ENCODE measurements around the gene SLC35A3. TPM values are rescaled to one million over a fixed set of nuclear protein-coding genes. Genes with fewer than 3 reads are reported as not detected.

The SLC35A3 gene
- total RNA-seq, 1 experiment from 2014 or later, result 21.6 TPM

GRCh38 chr1:99968214-99968613, 1.6 kb upstream of the SLC35A3 start:
- Histone ChIP-seq H3K27me3 (ENCODE audit: insufficient read depth, low read length) (no peaks in the 10 kb centered on the region), H3K9ac (ENCODE audit: low read length) (no peak overlapping the region), H2AFZ (ENCODE audit: low read depth, low read length, poor library complexity, severe bottlenecking) (no peak overlapping the region), H3K36me3 (ENCODE audit: control insufficient read depth in 1 of 2, insufficient read depth in 2 of 2, low read length in 2 of 2) (no peaks in the 10 kb centered on the region), H3K9me3 (ENCODE audit: control insufficient read depth in 1 of 2, insufficient read depth in 1 of 2, low read depth in 1 of 2, low read length in 2 of 2) (no peaks in the 10 kb centered on the region), H4K20me1 (ENCODE audit: insufficient read depth) (no peaks in the 10 kb centered on the region), H3K9me2 (ENCODE audit: insufficient read depth) (no peaks in the 10 kb centered on the region), H3K4me2 (ENCODE audit: low read length) (no peak overlapping the region), H3K27ac (ENCODE audit: low read depth, low read length) (no peak overlapping the region), H3K4me3 (replicated peaks in 1 of 2; ENCODE audit: low read depth in 1 of 2, low read length in 2 of 2) (no peak overlapping the region), H3K79me2 (ENCODE audit: insufficient read depth, low read length) (peaks cover 27% of the 10 kb centered on the region), H3K4me1 (ENCODE audit: control insufficient read depth in 1 of 2, insufficient read depth in 2 of 2, low read length in 2 of 2) (peaks cover 10 to 30% of the 10 kb centered on the region in 2 experiments)
- ChIA-PET CTCF (no interaction called here), RAD21 (ENCODE audit: low non-redundant PET in 1 of 2, low total read pairs in 2 of 2, uncharacterized antibody in 2 of 2, unreplicated experiment in 2 of 2) (no interaction called here), POLR2A (no interaction called here)
- BruUV-seq (replicated peaks), result no TSS peak
- TF ChIP-seq EGR1 (IDR thresholded peaks at IDR 0.05; ENCODE audit: low read depth), result no peak
- TF ChIP-seq SRF (IDR thresholded peaks at IDR 0.05; ENCODE audit: low read depth), result no peak
- DNase-seq (ENCODE audit: low read depth, low spot score), result no peak
- ATAC-seq, result no peak
- intact Hi-C loops (cut with micrococcal nuclease), result loop anchor here (5.0 kb wide), 1 partner anchor 116 kb away; the partner anchor contains the start of gene AGL

- RAD21 ChIA-PET (ENCODE audit: low non-redundant PET in 1 of 2, low total read pairs in 2 of 2, uncharacterized antibody in 2 of 2, unreplicated experiment in 2 of 2), result no interaction called here
- H3K27ac ChIP-seq (ENCODE audit: low read depth, low read length), result peak overlapping the region; percentile 74
- peak overlapping the region; percentile 65 for H3K9ac ChIP-seq (ENCODE audit: low read length)
- peak overlapping the region; percentile 59 to 65 for H3K4me3 ChIP-seq (replicated peaks in 1 of 2; ENCODE audit: low read depth in 1 of 2, low read length in 2 of 2)
- H3K4me2 ChIP-seq (ENCODE audit: low read length), result peak overlapping the region; percentile 83
- H2AFZ ChIP-seq (ENCODE audit: low read depth, low read length, poor library complexity, severe bottlenecking), result peak overlapping the region; percentile 81
- no peaks in the 10 kb centered on the region for H4K20me1 ChIP-seq (ENCODE audit: insufficient read depth)
- ATAC-seq, result peak; percentile 15
- CTCF ChIA-PET, result no interaction called here
- peaks cover 10 to 28% of the 10 kb centered on the region in 2 experiments for H3K4me1 ChIP-seq (ENCODE audit: control insufficient read depth in 1 of 2, insufficient read depth in 2 of 2, low read length in 2 of 2)
- BruUV-seq (replicated peaks), result TSS peak; percentile 77
- no peaks in the 10 kb centered on the region for H3K36me3 ChIP-seq (ENCODE audit: control insufficient read depth in 1 of 2, insufficient read depth in 2 of 2, low read length in 2 of 2)
- TF ChIP-seq CEBPB (IDR thresholded peaks at IDR 0.05; ENCODE audit: low read depth), result no peak
- TF ChIP-seq ELF1 (IDR thresholded peaks at IDR 0.05; ENCODE audit: borderline replicate concordance, low read depth), result no peak
- TF ChIP-seq EZH2 (IDR thresholded peaks at IDR 0.05), result no peak
- TF ChIP-seq MAX (IDR thresholded peaks at IDR 0.05), result no peak
- no peak for TF ChIP-seq EZH2phosphoT487 (IDR thresholded peaks at IDR 0.05; ENCODE audit: borderline replicate concordance)
- no peak for TF ChIP-seq ZBTB33 (IDR thresholded peaks at IDR 0.05; ENCODE audit: extremely low read depth, insufficient replicate concordance, low read length)
- no peak for TF ChIP-seq POLR2AphosphoS5 (IDR thresholded peaks at IDR 0.05; ENCODE audit: low read depth, low read length)
- no peak for TF ChIP-seq YY1 (IDR thresholded peaks at IDR 0.05; ENCODE audit: extremely low read depth, insufficient replicate concordance, low read depth, low read length)
- intact Hi-C loops (cut with micrococcal nuclease), result loop anchor here (5.0 kb wide), 1 partner anchor 117 kb away; the partner anchor contains the start of gene AGL
- DNase-seq (ENCODE audit: low read depth, low spot score), result peak; percentile 12
- peaks cover 38% of the 10 kb centered on the region for H3K79me2 ChIP-seq (ENCODE audit: insufficient read depth, low read length)
- H3K9me2 ChIP-seq (ENCODE audit: insufficient read depth), result no peaks in the 10 kb centered on the region
- no peaks in the 10 kb centered on the region for H3K9me3 ChIP-seq (ENCODE audit: control insufficient read depth in 1 of 2, insufficient read depth in 1 of 2, low read depth in 1 of 2, low read length in 2 of 2)
- H3K27me3 ChIP-seq (ENCODE audit: insufficient read depth, low read length), result no peaks in the 10 kb centered on the region
- POLR2A ChIA-PET, result interaction anchor here (1.5 kb wide), 1 partner anchor 13 kb away, joined by 3 read pairs; no protein-coding TSS in a partner anchor
Measured at GRCh38 chr1:99969260-99969728, 502 bp upstream of the SLC35A3 start.
